ENCODE data around the gene ZC3H10. TPM values are rescaled to one million over a fixed set of nuclear protein-coding genes. Genes with fewer than 3 reads are reported as not detected.
A peak's percentile ranks its signal among the peaks of the same experiment; 100 is the strongest.

The ZC3H10 gene
- total RNA-seq, 1 experiment from 2014 or later = 8.7 TPM

- TF ChIP-seq REST (IDR thresholded peaks at IDR 0.05; ENCODE audit: low read depth) (no peak), FOSL1 (IDR thresholded peaks at IDR 0.05; ENCODE audit: low read depth) (no peak), SP1 (IDR thresholded peaks at IDR 0.05; ENCODE audit: low read depth) (peak; percentile 77), RAD21 (IDR thresholded peaks at IDR 0.05; ENCODE audit: low read depth) (no peak), ELF1 (IDR thresholded peaks at IDR 0.05; ENCODE audit: borderline replicate concordance, low read depth) (peak; percentile 40; the same call in 1 of the 2 replicates)
Measured at GRCh38 chr12:56104109-56104814, 13.8 kb upstream of the ZC3H10 start, which contains the start of gene PA2G4 (continued).

DNA sequence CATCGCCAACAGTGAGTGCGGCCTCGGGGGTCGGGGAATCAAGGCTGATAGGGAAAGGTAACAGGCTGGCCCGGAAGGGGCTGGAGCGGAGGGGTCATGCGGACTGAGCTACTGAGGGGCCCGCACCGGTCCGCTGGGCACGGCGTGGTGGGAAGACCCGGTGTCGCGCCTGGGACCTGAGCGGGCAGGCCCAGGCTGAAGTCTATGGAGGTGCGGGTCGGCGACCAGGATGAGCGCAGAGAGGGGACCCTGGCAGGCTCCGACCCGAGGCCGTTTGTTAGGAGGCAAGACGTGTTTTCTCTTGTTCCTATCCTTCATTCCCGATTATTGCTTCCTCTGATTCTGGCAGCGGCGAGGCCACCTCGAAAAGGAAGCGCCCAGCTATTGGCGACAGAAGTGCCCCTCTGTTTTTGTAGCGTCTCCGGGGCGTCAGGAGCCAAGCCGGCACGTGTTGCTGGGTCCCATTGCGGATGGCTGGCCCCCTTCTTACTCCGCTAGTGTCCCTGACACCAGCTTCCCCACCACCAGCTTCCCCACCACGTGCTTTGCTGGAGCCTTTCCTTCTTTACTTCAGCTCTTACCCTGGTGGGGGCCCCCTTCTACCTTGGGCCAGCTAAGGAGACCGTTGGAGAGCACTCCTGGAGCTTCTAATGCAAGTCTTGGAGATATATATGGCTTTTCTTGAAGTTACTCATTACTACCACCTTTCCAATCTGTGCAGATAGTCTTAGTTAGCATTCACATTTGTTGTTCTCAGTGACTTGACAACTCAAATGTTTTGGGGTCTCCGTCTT is 13.1 kb upstream of the ZC3H10 start:
- Histone ChIP-seq H3K27ac (ENCODE audit: low read depth, low read length) (peak overlapping the region; percentile 94), H3K4me2 (ENCODE audit: low read length) (peak overlapping the region; percentile 93), H3K9me3 (ENCODE audit: control insufficient read depth in 1 of 2, insufficient read depth in 1 of 2, low read depth in 1 of 2, low read length in 2 of 2) (no peaks in the 10 kb centered on the region), H3K9me2 (ENCODE audit: insufficient read depth) (no peaks in the 10 kb centered on the region), H3K36me3 (ENCODE audit: control insufficient read depth in 1 of 2, insufficient read depth in 2 of 2, low read length in 2 of 2) (peaks cover 33 to 52% of the 10 kb centered on the region in 2 experiments), H3K9ac (ENCODE audit: low read length) (peak overlapping the region; percentile 100), H4K20me1 (ENCODE audit: insufficient read depth) (peaks cover 7% of the 10 kb centered on the region; the same call in 1 of the 2 replicates), H3K4me3 (replicated peaks in 1 of 2; ENCODE audit: low read depth in 1 of 2, low read length in 2 of 2) (peak overlapping the region; percentile 88 to 98), H2AFZ (ENCODE audit: low read depth, low read length, poor library complexity, severe bottlenecking) (no peak overlapping the region), H3K79me2 (ENCODE audit: insufficient read depth, low read length) (peaks cover 55% of the 10 kb centered on the region), H3K27me3 (ENCODE audit: insufficient read depth, low read length) (no peaks in the 10 kb centered on the region), H3K4me1 (ENCODE audit: control insufficient read depth in 1 of 2, insufficient read depth in 2 of 2, low read length in 2 of 2) (peaks cover 9 to 26% of the 10 kb centered on the region in 2 experiments)
- DNase-seq (ENCODE audit: low read depth, low spot score) (no peak), ATAC-seq (peak; percentile 18)
- intact Hi-C loops (cut with micrococcal nuclease) = loop anchor here (1.0 to 2.0 kb wide), 3 partner anchors 11 to 58 kb away; partner anchors contain the start of gene RPL41
- no peak for TF ChIP-seq CEBPB (IDR thresholded peaks at IDR 0.05; ENCODE audit: low read depth)
- 0 out of 2 replicates have a peak, but pooled peaks have one; percentile 5 for TF ChIP-seq POLR2AphosphoS5 (IDR thresholded peaks at IDR 0.05; ENCODE audit: low read depth, low read length)
- no peak for TF ChIP-seq RAD21 (IDR thresholded peaks at IDR 0.05; ENCODE audit: low read depth)
- no peak for TF ChIP-seq SRF (IDR thresholded peaks at IDR 0.05; ENCODE audit: low read depth)
- TF ChIP-seq CTCF (IDR thresholded peaks at IDR 0.05 in 2 of 3, conservative IDR thresholded peaks at IDR 0.05 in 1 of 3; ENCODE audit: borderline replicate concordance in 1 of 3, insufficient read depth in 1 of 3, low read depth in 2 of 3, low read length in 2 of 3) = no peak
- TF ChIP-seq ZFX (IDR thresholded peaks at IDR 0.05) = peak; percentile 59
- no peak for TF ChIP-seq SP1 (IDR thresholded peaks at IDR 0.05; ENCODE audit: low read depth)
- no peak for TF ChIP-seq JUND (IDR thresholded peaks at IDR 0.05)
- no peak for TF ChIP-seq CBX3 (IDR thresholded peaks at IDR 0.05; ENCODE audit: low read depth)
- TF ChIP-seq, protein P1, sequence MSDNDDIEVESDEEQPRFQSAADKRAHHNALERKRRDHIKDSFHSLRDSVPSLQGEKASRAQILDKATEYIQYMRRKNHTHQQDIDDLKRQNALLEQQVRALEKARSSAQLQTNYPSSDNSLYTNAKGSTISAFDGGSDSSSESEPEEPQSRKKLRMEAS (IDR thresholded peaks at IDR 0.05) = peak; percentile 76
- RAD21 ChIA-PET (ENCODE audit: low non-redundant PET in 1 of 2, low total read pairs in 2 of 2, uncharacterized antibody in 2 of 2, unreplicated experiment in 2 of 2) = interaction anchor here in 1 of 2 experiments (0.6 to 1.0 kb wide), 2 partner anchors 24 to 999 kb away, joined by 3 read pairs; no protein-coding TSS in a partner anchor
- CTCF ChIA-PET = interaction anchor here (0.9 to 1.6 kb wide), 7 partner anchors 10 to 367 kb away, joined by 3 to 13 read pairs (median 4); partner anchors contain the start of genes ERBB3 and ESYT1
- no TSS peak for BruUV-seq (replicated peaks)
- POLR2A ChIA-PET = interaction anchor here (0.8 to 2.6 kb wide), 19 partner anchors 8 to 255 kb away, joined by 3 to 75 read pairs (median 5); partner anchors contain the start of genes ESYT1, MYL6B, RNF41 and RPL41
